GM12872 (cell line): ENCODE measurements around the gene TTLL1.
A peak's percentile ranks its signal among the peaks of the same experiment; 100 is the strongest.

ENCODE experiments used
- TF ChIP-seq, protein P1 (sequence below): IDR thresholded peaks from 3 replicates; pipeline ENCODE4 v1.5.1; 2011; ENCODE audit warnings: low read depth, mild to moderate bottlenecking, low read length, moderate library complexity; ENCODE audit not compliant: insufficient read depth

The TTLL1 gene

DNA sequence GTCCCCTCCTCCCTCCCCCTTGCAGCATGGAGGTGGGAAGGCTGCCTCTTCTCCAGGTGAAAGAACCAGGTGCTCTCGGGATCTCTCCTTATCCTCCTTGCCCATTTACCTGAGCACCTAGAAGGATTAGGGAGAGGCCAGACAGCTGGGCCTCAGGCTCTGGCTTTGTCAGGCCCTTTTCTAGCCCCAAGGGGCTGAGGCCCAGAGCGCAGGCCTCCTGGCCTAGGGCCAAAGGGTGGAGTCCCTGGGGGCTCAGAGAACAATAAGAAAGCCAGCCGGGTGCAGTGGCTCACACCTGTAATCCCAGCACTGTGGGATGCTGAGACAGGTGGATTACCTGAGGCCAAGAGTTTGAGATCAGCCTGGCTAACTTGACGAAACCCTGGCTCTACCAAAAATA is 5.4 kb upstream of the TTLL1 start:
- TF ChIP-seq, protein P1, sequence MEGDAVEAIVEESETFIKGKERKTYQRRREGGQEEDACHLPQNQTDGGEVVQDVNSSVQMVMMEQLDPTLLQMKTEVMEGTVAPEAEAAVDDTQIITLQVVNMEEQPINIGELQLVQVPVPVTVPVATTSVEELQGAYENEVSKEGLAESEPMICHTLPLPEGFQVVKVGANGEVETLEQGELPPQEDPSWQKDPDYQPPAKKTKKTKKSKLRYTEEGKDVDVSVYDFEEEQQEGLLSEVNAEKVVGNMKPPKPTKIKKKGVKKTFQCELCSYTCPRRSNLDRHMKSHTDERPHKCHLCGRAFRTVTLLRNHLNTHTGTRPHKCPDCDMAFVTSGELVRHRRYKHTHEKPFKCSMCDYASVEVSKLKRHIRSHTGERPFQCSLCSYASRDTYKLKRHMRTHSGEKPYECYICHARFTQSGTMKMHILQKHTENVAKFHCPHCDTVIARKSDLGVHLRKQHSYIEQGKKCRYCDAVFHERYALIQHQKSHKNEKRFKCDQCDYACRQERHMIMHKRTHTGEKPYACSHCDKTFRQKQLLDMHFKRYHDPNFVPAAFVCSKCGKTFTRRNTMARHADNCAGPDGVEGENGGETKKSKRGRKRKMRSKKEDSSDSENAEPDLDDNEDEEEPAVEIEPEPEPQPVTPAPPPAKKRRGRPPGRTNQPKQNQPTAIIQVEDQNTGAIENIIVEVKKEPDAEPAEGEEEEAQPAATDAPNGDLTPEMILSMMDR = no peak

- TF ChIP-seq, protein P1 = peak; percentile 32; the same call in 1 of the 3 replicates
These were observed 4.9 kb upstream of the TTLL1 start for GRCh38 chr22:43094085-43094484.

DNA sequence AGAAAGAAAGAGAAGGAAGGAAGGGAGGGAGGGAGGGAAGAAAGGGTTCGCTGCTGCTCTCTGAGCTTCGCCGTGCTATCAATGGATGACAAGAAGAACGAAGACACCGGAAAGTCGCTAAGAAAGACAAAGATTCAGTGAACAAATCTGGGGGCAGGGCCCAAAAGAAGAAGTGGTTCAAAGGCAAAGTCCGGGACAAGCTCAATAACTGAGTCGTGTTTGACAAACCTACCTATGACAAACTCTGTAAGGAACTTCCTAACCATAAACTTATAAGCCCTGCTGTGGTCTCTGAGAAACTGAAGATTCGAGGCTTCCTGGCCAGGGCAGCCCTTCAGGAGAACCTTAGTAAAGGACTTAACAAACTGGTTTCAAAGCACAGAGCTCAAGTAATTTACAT is 2.9 kb upstream of the TTLL1 start:
- TF ChIP-seq, protein P1 = no peak

DNA sequence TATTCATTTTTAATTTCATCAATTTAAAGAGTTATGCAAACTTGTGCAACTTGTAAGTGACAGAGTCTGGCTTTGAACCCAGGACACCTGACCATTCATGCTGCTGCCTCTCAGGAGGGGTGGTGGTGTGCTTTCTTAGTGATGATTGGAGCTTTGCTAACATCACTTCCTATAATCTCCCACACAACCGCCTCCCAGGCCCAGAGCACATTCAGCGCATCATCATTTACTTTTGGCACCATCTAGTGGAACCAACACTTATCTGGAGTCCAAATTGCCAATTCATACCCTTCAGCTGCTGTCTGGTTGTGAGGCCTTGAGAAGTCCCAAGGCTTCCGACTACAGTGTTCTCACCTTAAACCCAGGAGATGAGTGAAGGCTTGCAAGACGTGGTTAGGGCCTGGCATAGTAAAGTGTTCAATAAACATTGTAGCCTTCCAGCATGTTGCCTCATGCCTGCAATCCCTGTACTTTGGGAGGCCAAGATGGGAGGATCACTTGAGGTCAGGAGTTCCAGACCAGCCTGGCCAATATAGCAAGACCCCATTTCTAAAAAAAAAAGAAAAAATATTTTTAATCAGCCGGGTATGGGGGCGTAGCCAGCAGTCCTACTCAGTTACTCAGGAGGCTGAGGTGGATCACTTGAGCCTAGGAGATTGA is 1.1 kb upstream of the TTLL1 start:
- TF ChIP-seq, protein P1 = peak; percentile 58

- TF ChIP-seq, protein P1 = no peak
These were observed 586 bp downstream of the TTLL1 start for GRCh38 chr22:43088627-43088983.

GRCh38 chr22:43085658-43086606 is 3.3 kb downstream of the TTLL1 start:
- TF ChIP-seq, protein P1 = no peak

DNA sequence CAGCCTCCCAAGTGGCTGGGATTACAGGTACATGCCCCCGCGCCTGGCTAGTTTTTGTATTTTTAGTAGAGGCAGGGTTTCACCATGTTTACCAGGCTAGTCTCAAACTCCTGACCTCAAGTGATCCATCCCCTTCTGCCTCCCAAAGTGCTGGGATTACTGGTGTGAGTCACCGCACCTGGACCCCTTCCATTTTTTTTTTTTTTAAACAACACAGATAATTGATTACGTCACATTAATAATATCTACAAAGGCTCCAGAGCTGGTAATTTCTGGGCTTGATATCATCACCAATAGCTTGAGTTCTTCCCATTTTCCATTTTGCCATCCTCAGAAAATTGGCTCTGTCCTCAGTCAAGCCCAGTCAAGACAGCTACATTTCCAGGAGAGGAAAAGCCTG is 7.2 kb downstream of the TTLL1 start:
- TF ChIP-seq, protein P1 = no peak
